ENCODE measurements around the gene TYROBP. TPM values are rescaled to one million over a fixed set of nuclear protein-coding genes. Genes with fewer than 3 reads are reported as not detected.
"Not testable (repeated sequence)": the region's sequence is repeated elsewhere in the genome, so short reads cannot be mapped to it uniquely, and the experiment has no call there.

The TYROBP gene
- total RNA-seq, 1 donor, result not detected

GRCh38 chr19:35915443-35915842 lies 7.3 kb upstream of the TYROBP start:
- TF ChIP-seq CTCF (IDR thresholded peaks at IDR 0.05; ENCODE audit: insufficient read depth, low read length), result no peak
- no peak for DNase-seq (ENCODE audit: low read depth)

GRCh38 chr19:35913589-35913988 lies 5.5 kb upstream of the TYROBP start:
- no peak overlapping the region for H3K4me3 ChIP-seq (ENCODE audit: low read depth, low read length)
- no peak for TF ChIP-seq CTCF (IDR thresholded peaks at IDR 0.05; ENCODE audit: insufficient read depth, low read length)
- no peak for DNase-seq (ENCODE audit: low read depth)

More at GRCh38 chr19:35915443-35915842, 7.3 kb upstream of the TYROBP start:
- H3K4me3 ChIP-seq (ENCODE audit: low read depth, low read length), result no peak overlapping the region

- no peak for TF ChIP-seq CTCF (IDR thresholded peaks at IDR 0.05; ENCODE audit: insufficient read depth, low read length)
- H3K4me3 ChIP-seq (ENCODE audit: low read depth, low read length), result no peak overlapping the region
- no peak for DNase-seq (ENCODE audit: low read depth)
Observed at GRCh38 chr19:35911790-35912189, 3.7 kb upstream of the TYROBP start.

GRCh38 chr19:35911173-35911572 lies 3.1 kb upstream of the TYROBP start:
- no peak for TF ChIP-seq CTCF (IDR thresholded peaks at IDR 0.05; ENCODE audit: insufficient read depth, low read length)
- DNase-seq (ENCODE audit: low read depth), result no peak

GRCh38 chr19:35910355-35910754 lies 2.3 kb upstream of the TYROBP start:
- not testable (repeated sequence) for DNase-seq (ENCODE audit: low read depth); H3K4me3 ChIP-seq (ENCODE audit: low read depth, low read length)

More at GRCh38 chr19:35911173-35911572, 3.1 kb upstream of the TYROBP start:
- H3K4me3 ChIP-seq (ENCODE audit: low read depth, low read length), result no peak overlapping the region

- DNase-seq (ENCODE audit: low read depth), result no peak
- no peak for TF ChIP-seq CTCF (IDR thresholded peaks at IDR 0.05; ENCODE audit: insufficient read depth, low read length)
- H3K4me3 ChIP-seq (ENCODE audit: low read depth, low read length), result no peak overlapping the region
Observed at GRCh38 chr19:35909684-35910035, 1.6 kb upstream of the TYROBP start.

GRCh38 chr19:35908973-35909683 lies 1.0 kb upstream of the TYROBP start:
- H3K4me3 ChIP-seq (ENCODE audit: low read depth, low read length), result no peak overlapping the region
- TF ChIP-seq CTCF (IDR thresholded peaks at IDR 0.05; ENCODE audit: insufficient read depth, low read length), result no peak
- no peak for DNase-seq (ENCODE audit: low read depth)
